NCI-H1436 treated with DMSO at 0.1 percent for 48 hours (cell line): ENCODE data around the gene NPC2.

Experiments
- DNase-seq: peaks from one replicate; lab custom pipeline; 2025; lab: John Stamatoyannopoulos, UW

Gene NPC2

DNA sequence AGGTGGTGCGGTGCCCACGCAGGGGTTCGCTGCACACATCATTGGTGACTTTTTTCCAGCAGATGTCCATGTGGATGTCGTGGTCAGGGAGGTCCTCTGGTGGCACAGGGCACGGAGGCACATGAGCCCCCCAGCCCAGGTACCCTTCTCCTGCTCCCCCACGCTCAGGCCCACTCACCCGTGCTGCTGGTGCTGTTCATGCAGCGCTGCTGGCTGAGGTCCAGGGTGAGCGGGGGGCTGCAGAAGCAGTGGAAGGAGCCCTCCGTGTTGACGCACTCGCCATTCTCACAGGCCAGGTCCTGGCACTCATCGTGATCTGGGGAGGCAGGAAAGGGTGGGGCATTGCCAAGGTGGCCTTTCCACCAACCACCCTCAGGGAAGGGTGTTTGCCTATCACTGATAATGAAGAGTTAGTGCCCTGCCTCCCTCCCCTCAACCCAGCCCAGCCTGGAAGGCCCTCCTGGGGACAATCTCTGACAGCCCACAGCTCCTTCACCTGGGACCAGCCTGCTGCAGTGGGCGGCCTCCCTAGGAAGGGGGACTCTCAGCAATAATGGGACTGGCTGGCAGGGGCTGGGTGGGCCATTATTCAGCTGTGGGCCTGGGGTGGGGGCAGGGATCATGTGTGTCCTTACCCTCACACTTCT is 10.3 kb upstream of the NPC2 start:
- no peak for DNase-seq

DNA sequence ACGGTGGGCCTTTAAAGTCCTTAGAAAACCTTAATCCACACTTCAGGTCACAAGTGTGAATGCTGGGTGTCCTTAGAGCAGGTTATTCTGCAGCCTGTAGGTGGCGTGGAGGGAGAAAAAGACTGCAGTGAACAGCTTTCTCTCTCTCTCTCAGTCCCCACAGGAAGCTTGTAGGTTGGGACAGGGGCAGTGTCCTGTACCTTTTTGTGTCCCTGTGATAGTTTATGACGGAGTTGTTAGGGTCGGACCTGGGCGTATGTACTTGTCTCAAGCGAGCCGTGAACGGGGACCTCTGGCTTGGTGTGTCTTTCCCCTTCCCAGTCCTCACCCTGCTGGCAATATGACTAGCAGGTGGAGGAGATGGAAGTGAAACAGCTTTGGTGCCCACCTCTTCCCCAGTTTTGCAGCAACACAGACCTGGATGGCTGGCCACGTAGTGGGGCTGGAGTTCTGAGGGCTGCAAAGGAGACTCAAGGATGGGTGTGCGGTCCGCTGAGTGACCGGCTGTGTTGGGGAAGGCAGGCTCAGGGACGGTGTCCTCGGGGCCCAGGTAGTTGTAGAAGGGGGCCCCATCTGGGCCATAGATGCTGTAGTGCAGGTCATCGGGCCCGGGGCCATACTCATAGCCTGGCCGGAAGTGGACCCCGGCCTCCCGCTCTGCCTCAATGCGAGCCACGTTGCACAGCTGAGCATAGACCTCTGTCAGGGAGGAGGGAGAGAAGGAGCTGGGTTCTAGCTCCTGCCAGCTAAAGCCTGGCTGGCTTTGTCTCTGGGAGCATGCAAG is 9.3 kb upstream of the NPC2 start:
- DNase-seq: no peak

DNA sequence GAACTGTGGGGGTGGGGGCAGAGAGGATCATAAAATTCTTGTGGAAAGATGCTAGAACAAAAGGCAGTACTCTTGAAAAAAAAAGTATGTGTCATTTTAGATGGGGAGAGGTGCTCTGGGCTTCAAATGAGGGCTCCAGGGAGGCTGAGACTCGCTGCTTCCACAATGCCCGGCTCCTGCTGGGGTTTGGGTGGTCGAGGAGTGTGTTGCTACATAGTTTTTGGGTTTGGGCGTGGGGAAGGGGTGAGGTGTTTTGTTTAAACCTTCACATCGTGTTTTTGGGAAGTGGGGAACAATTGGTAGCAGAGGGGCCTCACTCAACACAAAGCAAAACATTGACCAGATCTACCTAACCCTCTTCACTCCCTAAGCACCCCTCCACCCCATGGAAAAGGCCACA is 8.6 kb upstream of the NPC2 start:
- no peak for DNase-seq

DNA sequence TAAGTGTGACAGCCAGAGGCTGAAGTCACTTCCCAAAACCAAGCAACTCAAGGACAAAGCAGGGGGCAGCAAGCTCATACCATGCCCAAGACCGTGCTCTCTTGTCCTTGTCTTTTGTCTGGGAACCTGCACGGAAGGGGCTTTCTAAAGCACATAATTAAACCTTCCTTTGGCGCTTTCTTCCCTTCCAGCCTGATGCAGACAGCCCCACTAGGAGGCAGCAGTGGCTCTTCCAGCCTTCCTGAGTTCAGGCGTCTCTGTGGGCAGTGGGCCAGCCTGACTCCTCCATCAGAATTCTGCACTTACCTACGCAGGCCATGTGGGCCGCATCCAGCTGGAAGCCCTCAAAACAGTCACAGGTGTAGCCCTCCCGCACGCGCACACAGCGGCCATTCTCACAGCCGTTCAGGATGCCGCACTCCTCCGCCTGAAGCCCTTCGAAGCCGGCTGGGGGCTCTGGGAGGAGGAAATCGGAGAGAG is 8.1 kb upstream of the NPC2 start:
- no peak for DNase-seq

DNA sequence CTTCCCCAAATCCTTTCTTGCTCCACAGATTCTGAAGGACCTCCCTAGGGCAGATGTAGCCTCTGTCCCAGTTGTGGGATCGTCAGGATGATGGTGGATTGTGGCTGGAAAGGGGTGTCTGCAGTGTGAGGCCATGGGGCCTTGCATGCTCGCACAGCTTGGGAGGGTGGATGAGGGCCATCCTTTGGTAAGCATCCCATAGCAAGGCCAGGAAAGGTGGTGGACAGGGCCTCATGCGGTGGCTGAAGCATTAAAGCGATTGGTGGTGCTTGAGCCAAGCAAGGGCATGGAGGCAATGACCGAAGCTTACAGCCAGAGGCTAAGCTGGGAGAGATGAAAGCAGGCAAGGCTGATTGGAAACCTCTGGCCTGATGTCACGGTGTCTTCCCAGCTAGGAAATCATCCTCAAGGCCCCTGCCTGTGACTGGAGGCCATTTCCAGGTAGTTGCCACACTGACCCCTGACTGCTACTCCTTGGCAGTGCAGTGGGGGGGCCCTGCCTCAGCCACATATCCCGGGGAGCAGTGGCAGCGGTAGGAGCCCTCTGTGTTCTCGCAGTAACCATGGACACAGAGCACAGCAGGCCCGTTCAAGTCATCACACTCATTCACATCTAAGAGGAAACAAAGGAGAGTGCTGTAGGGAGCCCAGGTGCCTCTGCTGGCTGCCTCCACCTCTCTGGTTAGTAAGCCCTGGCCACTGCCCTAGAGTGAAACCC is 7.5 kb upstream of the NPC2 start:
- DNase-seq: no peak

DNA sequence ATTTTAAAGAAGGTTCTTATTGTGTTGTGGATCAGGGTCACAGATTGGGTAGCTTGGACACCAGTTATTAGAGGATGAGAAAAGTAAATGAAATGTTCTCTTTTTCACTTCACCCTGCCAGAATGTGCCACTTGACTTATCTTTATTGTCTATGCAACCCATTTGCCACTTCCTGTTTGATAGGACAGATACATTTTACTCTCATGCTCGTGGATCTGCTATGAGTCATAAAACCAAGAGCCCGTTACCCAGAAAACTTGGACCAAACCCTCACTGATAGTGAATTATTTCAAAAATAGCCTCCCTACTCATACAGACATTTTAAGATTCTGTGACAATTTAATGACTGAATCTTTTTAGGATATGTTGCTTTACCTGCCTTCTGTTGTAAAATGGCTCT is 2.3 kb upstream of the NPC2 start:
- no peak for DNase-seq

DNA sequence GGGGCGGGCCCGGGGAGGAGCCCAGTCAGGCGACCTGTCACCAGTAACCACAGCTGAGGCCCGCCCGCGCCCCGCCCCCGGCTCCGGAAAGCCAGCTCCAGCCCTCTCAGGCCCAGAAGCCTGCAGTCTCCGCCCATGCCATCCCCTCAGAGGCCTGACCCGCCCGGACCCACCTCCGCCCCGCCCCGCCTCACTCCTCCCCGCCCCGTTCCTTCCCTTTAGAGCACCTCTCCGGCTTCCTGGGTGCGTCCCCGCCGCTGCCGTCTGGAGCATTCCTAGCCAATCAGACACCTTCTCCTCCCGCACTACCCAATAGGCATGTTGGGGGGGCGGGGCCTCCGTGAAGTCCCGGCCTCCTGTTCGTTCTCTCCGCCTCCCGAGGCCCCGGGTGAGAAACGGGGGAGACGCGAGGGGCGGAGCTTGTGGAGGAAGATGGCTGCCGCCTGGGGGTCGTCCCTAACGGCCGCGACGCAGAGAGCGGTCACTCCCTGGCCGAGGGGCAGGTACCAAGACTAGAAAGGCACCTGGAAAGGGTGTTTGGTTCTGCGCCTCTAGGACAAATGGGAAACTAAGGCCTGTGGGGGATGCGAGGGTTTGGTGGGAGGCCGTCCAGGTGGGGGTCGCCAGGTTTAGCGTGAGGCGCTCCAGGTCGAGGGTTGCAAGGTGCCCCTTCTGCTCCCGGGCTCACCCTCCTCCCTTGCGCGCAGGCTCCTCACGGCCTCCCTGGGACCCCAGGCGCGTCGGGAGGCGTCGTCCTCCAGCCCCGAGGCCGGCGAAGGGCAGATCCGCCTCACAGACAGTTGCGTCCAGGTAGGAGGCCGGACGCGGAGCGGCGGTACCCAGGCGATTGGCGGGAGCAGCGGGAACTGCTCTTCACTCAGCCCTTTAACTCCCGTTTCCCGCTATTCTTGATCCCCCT is 497 bp upstream of the NPC2 start, which contains the start of gene ISCA2:
Gene ISCA2 (plus strand): TSS at position 423 of the 919 bp plus-strand sequence. CDS start 10 bp downstream, at position 433.
- DNase-seq: peak; percentile 99

DNA sequence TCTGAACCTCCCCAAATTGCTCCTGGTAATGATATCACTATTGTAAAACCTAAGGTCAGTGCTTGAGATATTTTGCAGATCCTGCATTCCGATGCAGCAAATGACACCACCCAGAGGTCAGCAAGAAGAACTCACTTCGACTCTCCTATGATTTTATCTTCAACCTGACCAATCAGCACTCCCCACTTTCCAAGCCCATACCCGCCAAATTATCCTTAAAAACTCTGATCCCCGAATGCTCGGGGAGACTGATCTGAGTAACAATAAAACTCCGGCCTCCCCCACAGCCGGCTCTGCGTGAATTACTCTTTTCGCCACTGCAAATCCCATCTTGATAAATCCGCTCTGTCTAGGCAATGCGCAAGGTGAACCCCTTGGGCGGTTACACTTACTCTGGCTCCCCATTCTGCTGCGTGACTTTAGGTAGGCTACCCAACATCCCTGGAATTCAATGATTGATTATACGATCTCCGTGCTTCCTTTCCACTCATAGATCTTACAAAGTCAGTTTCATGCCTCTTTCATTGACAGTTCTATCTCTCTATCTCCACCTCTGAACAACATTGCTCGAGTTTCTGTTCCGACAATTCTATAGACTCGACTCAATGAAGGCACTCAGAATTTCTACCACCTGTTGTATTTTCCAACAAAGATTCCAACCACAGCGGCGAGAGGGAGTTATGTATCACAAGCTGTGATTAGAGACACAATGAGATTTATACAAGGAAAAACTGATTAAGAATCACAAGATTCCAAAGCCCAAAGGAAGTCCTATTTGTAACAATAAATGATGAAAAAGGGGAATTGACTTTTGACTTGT is 939 bp downstream of the NPC2 start:
- DNase-seq: no peak

DNA sequence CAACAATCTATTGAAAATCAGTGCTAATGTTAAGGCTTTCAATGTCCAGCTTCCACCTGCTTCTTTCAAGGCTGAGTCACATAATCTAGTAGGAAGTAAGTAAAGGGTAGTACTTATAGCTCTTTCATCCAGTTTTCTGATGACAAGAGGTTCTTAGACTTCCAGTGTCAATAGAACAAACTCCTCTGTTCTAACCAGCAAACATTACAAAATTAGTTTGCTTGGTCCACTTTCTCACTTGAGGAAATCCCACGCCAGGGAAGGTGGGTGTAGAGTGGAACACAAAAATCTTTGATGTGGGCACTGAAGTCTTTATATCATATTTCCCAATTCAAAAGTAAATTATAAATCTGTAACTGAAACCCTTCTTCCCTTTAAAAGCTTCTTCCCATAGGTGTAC is 2.6 kb downstream of the NPC2 start:
- DNase-seq: no peak

DNA sequence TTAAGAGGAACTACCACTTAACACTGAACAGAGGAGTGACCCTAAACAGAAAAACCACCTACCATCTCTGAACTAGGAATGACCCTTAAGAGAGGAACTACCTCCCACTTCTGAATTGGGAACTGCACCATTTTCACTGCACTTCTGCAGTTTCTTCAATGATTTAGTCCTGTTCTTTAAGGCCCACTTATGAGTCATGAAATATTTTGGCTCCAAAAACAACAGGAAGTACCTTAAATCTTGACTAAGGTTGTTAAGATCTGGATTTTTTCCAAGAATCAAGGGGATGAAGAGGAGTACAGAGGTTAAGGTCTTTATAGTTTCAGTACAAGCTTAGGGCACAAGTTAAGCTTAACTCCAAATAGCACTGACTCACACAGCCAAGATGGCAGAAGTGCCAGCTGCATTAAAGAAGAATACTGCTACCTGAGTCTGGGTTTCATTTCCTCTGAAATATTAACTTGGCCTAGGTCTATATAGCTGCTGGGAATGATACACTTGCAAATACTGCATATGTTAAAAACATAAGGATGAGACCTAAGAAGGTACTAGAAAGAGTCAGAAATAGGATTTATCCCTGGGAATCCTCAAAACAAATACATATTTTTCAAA is 4.2 kb downstream of the NPC2 start:
- no peak for DNase-seq

DNA sequence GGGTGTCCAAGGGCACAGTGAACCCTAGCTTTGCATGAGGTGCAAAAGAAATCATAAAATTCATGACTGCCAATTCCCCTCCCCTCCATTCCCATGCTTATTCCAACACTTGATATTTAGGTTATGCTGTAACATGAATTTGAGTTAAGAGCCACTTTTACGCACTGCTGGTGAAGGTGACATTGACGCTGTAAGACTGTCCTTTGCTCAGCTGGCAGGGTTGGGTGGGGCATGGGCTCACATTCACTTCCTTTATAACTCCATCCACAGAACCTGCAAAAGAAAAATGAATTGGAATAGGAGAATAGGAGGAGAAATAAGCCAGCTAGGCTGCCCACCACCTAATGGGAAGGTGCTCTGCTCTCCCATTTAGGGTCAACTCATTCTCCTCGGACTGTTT is 6.9 kb downstream of the NPC2 start:
- DNase-seq: no peak

DNA sequence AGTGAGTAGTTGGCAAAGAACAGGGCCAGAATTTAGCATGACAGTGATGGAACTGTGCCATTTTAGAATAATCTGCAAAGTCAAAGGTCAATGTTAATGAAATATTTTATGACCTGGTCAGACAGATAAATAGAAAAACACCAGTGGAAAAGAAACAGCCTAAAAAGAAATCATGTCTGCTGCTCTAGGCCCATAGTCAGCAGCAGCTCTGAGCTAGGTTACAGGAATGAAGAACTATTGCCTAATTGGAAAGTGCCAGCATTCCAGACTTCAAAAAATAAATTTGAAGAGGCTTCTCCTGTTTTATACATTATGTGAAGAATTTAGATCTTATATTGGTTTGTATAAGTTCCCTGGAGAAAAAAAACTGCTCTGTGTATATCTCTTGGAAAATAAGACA is 9.8 kb downstream of the NPC2 start:
- DNase-seq: no peak

DNA sequence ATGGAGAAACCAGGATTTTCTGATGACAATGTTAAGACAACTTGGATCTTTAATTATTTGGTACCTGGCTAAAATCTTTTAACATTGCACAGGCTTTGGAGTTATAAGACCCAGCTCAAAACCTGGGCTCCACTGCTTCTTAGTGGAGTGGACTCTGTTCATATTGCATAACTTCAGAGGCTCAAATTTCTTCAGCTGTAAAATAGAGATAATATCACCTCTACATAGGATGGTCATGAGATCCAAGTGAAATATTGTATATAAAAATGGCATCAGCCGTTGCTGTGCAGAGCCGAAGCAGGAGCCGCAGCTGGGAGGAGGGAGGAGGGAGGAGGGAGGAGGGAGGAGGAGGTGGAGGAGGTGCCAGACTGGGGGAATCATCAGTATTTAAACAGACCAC is 10.5 kb downstream of the NPC2 start:
- DNase-seq: no peak

DNA sequence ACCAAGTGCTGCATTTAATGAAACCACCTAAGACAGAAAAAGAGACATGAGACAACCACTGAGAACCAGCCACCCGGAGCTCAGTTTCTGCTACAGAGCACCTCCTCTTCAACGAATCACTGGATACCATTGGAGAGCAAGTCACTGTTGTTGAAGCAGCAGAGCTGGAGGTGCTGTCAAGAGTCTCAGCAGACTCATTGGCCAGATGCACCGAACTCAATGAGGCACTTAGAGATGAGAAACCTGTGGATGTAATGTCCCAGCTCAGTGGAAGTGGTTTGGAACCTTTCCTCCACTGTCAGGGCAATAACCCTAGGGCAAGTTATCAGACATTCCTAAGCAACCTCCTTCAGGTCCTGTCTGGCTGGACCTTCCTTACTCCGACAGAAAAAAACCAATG is 13.1 kb downstream of the NPC2 start:
- DNase-seq: no peak

DNA sequence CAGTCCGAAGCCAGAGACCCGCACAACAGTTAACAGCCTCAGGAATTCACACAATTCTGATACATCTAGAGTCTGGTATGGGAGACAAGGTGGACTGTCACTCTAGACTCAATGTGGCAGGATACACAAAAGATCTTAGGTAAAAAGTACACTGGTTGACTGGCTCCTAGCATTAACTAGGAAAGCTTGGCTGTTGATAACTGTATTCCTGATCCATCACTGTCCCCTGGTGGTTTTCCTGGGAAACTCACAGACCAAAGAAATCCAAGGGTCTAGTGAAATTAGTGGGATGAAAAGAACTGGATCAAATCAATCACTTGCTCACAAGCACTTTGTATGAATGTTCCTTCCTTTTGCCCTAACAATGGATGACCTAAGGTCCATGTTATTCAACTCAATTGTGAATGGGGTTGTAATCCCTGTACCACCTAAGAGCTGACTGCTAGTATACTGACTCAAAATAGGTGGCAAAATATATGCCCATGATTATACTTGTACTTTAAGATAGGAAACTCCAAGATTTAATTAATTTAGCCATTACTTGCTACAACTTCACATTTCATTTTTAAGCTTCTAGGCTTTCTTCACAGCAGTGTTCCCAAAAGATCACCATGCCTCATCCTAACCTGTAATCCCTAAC is 14.0 kb downstream of the NPC2 start:
- DNase-seq: no peak

DNA sequence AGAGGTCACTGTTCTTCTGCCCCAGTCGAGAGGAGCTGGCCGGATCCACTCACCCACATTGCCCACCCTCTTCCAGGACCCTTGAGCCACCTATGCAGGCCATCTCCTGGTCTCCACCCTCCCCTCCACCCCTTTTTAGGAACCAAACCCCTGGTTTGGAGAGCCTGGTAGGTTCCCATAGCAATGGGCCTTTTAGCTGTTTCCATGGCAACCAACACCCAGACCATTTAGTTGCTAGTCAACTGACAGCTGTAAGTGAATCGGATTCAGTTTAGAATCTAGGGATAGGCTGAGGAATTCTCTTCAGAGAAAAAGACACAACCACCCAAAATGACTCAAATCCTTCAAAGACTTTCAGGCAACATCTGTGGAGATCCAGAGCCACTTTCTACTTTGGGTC is 16.5 kb downstream of the NPC2 start:
- no peak for DNase-seq

DNA sequence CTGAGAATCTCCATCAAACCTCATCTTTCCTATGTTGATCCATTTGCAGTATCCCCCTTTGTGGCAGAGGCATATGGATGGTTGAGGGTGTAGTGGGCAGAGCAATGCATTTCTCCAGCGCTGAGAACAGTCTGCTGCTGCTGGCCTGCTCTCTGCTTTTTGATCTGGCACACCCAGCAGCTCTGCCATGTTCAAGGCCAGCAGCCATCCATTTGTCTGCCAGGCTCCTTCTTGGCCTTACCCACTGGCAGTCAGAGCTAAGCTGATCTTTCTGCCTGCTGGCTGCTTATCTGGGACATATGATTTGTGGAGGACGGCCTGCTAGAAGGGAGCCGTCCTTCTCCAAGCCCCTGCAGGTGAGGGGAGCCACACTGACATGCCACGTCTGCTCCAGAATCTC is 17.0 kb downstream of the NPC2 start:
- no peak for DNase-seq

DNA sequence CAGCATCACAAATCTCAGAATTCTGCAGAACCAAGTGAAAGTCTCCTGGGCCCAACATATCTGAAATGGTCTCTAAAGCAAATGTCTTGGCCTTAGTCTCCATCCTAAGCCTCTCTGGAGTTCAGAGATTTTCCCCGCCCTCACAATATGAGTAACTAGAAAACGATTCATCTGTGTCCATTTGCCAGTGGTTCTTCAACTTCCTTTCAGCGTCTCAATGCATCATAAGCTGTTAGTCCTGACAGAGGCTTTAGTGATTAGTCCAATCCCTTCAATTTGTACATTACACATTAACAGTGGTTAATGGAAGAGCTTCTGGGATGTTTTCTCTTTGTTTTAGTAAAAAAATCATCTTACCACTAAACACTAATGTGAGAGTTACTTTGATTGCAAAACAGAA is 17.4 kb downstream of the NPC2 start:
- no peak for DNase-seq

DNA sequence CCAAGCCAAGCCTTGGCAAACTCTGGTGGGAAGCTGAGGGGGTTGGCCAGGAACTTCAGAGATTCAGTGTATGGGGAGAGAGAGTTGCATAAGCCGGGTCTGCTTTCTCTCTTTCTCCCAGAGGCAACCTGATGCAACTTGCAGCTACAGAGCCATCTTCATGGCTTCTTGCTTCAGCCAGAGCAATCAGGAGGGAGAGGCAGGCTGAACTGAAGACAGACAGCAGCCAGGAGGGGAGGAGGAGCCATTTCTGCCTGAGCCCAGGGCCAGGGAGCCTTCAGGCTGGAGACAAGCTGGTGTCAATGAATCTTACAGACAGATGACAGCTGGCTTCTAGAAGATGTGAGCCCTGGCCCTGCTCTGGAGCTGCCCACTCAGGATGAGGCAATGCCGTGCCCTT is 18.7 kb downstream of the NPC2 start:
- no peak for DNase-seq

DNA sequence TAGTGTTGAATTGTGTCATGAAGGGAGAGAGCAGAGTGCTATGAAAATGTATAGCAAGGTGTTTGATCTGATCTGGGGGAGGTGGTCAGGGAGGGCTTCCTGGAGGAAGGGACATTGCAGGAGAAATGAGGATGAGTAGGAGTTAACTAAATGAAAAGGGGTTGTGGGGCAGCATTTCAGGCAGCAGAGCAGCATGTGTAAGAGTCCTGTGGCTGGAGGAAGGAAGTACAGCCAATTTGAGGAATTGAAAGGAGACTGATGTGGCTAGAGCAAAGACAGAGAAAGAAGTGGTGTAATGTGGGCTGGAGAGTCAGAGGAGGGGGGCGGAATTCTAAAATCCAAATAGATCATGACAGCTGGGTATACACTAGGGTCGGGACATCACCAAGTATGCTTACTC is 20.5 kb downstream of the NPC2 start:
- DNase-seq: no peak
